Measurements from ENCODE around the gene ARSB. TPM values are rescaled to one million over a fixed set of nuclear protein-coding genes. Genes with fewer than 3 reads are reported as not detected.

Gene ARSB
- total and polyA plus RNA-seq, 4 donors: 19.8 to 21.8 (median 20.9) TPM

DNA sequence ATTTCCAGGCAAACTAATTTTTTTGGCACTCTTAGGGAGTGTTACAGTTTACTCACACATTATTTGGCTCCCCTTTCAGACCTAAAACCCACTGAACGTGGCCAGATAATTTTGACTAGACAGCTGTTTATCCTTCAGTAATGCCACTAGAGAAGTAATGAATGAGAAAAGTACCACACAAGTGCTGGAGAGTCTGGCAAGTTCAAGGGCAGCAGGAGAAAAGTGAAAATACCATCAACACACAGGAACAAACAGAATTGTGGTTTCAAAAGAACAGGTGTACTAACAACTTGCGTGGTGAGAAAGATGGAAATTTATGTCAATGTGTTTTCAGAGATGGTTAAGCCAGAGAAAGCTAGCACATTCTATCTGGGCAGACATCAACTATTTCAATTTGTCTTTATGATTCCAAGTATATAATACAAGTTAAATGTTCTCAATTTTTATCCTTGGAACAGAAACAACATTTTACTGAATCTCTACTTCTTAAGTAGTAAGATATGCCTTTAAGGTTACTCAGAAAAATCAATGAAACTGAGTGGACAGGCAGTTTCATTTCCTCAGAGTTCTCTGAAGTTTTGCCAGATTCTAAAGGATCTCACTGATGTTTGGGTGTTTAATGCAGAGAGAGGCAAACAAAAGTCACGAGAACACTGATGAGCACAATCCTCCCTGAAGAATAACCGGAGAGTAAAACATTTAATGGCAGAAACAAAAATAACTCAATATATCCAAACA lies 91.0 kb downstream of the ARSB start:
- peak in 1 of 6 donors; percentile 30 for DNase-seq (ENCODE audit: low read depth in 4 of 6, low spot score in 6 of 6)
- Histone ChIP-seq H3K27me3 (ENCODE audit: control insufficient read depth, insufficient read depth, low read length) (no peaks in the 10 kb centered on the region), H3K4me1 (ENCODE audit: control insufficient read depth, insufficient read depth, low read length) (peaks cover 3% of the 10 kb centered on the region), H3K36me3 (ENCODE audit: control insufficient read depth, insufficient read depth, low read length) (no peaks in the 10 kb centered on the region), H3K9me3 (ENCODE audit: control insufficient read depth, insufficient read depth, low read length) (no peaks in the 10 kb centered on the region), H3K4me3 (ENCODE audit: low read depth, low read length) (no peak overlapping the region), H3K27ac (ENCODE audit: low read depth, low read length) (no peak overlapping the region)
- no CpG with 5 or more reads among the region's 4 CpGs for WGBS (ENCODE audit: insufficient coverage)

DNA sequence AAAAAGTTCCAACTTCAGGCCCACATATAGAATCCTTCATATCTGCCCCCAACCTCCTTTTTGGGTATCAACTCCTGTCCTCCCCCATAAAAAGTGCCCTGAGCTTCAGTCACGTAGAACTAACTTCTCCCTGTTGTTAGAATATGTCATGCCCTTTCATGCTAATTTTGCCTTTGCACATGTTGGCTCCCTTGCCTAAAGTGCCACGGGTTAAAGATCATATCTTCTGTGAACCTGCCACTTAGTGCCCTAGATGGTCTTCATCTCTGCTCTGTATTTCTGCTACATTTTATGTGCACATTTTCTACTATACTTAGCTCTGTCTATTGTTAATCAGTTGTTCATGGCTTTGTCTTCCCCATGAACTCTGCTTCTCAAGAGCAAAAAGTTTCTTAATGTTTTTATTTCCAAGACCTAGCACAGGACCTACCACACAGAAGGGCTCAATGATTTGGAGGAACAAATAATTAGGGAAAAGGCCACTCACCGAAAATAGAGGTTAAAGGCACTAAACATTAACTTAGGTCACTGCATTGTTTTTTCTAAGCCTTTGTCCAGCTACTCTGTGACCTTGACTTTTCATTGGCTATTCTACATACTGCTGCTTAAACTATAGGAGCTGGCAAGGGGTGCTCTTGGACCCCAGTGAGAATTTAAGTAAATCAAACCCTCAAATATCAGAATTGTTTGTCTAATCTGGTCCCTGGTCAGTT lies 94.3 kb downstream of the ARSB start:
- no peak overlapping the region for H3K4me3 ChIP-seq (ENCODE audit: low read depth, low read length)
- DNase-seq (ENCODE audit: low read depth in 4 of 6, low spot score in 6 of 6): no peak
- peaks cover 3% of the 10 kb centered on the region for H3K4me1 ChIP-seq (ENCODE audit: control insufficient read depth, insufficient read depth, low read length)
- WGBS (ENCODE audit: insufficient coverage): 100% methylated on average over 2 of the region's 3 CpGs
- no peak overlapping the region for H3K27ac ChIP-seq (ENCODE audit: low read depth, low read length)
- H3K27me3 ChIP-seq (ENCODE audit: control insufficient read depth, insufficient read depth, low read length): no peaks in the 10 kb centered on the region
- no peaks in the 10 kb centered on the region for H3K36me3 ChIP-seq (ENCODE audit: control insufficient read depth, insufficient read depth, low read length)
- H3K9me3 ChIP-seq (ENCODE audit: control insufficient read depth, insufficient read depth, low read length): no peaks in the 10 kb centered on the region

- Histone ChIP-seq H3K4me3 (ENCODE audit: low read depth, low read length) (no peak overlapping the region), H3K4me1 (ENCODE audit: control insufficient read depth, insufficient read depth, low read length) (no peaks in the 10 kb centered on the region), H3K27ac (ENCODE audit: low read depth, low read length) (no peak overlapping the region), H3K27me3 (ENCODE audit: control insufficient read depth, insufficient read depth, low read length) (no peaks in the 10 kb centered on the region), H3K36me3 (ENCODE audit: control insufficient read depth, insufficient read depth, low read length) (peaks cover 2% of the 10 kb centered on the region), H3K9me3 (ENCODE audit: control insufficient read depth, insufficient read depth, low read length) (no peaks in the 10 kb centered on the region)
- no peak for DNase-seq (ENCODE audit: low read depth in 4 of 6, low spot score in 6 of 6)
- WGBS (ENCODE audit: insufficient coverage): 100% methylated on average over 1 of the region's 6 CpGs
Observed at GRCh38 chr5:78889369-78890140, 95.6 kb downstream of the ARSB start.

DNA sequence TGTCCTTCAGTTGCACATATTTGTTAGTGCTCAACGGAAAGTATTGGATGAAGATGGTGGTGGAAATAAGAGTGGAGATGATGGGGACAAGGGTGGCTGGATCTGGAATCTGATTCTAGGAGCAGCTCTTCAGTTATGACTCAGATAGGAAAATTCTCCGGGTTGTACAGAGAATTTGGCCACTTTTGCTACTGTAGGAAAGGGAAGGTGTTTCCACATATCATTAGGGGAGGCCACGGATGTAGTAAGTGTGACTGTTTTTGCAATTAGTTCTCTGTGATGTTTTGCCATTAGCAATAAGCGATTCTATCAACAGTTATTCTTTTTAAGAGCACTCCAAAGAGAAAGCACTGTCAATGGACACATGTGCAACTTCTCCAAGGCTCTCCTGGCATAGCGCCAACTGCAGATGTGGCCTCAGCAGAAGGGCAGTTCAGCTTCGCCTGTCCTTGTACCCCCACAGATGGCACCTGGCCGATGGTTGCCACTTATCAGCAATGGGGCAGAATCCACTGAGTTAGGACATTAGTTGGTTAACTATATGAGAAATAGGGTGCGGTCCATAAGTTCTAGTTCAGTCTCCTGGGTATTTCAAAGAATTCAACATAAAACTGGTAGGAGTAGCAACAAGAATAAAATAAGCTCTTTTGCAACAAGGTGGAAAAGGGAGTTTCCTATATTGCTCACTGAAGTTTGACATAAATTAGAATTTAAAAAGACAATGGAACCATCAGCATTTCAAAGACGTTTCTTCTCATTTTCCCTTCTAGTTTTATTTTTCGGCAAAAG lies 96.3 kb downstream of the ARSB start:
- 83% methylated on average over 5 of the region's 10 CpGs for WGBS (ENCODE audit: insufficient coverage)
- DNase-seq (ENCODE audit: low read depth in 4 of 6, low spot score in 6 of 6): no peak
- H3K9me3 ChIP-seq (ENCODE audit: control insufficient read depth, insufficient read depth, low read length): no peaks in the 10 kb centered on the region

DNA sequence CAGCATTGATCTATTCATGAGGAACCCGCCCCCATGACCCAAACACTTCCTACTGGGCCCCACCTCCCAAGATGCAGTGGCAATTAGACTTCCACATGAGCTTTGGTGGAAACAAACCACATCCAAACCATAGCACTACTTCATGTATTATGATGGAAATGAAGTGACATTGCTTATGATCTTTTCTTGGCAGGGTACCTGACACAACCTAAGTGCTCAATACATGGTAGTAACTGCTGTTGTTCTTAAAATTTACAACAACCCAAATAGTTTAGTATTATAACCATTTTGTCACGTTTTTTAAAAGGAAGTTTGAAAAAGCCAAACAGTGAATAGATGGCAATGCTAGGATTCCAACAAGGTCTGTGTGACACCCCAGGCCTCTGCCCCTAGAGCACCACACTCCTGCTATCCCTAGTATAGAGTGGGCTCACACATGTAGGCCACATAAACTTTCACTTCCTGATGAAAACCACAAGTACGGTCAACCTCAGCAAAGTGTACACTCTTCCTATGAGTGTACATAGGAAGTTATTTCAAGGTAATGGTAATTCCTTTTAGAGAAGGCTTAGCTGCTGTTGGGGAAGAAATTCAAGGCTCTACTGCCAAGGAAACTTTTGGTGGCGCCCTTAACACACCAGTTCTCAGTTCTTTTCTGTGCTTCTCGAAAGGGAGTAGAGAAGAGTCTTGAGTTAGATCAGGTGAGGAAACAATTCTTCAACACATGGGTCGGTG lies 97.6 kb downstream of the ARSB start:
- Histone ChIP-seq H3K4me3 (ENCODE audit: low read depth, low read length) (no peak overlapping the region), H3K27ac (ENCODE audit: low read depth, low read length) (no peak overlapping the region), H3K27me3 (ENCODE audit: control insufficient read depth, insufficient read depth, low read length) (no peaks in the 10 kb centered on the region), H3K4me1 (ENCODE audit: control insufficient read depth, insufficient read depth, low read length) (no peaks in the 10 kb centered on the region), H3K36me3 (ENCODE audit: control insufficient read depth, insufficient read depth, low read length) (peaks cover 2% of the 10 kb centered on the region), H3K9me3 (ENCODE audit: control insufficient read depth, insufficient read depth, low read length) (no peaks in the 10 kb centered on the region)
- 100% methylated on average over 3 of the region's 6 CpGs for WGBS (ENCODE audit: insufficient coverage)
- no peak for DNase-seq (ENCODE audit: low read depth in 4 of 6, low spot score in 6 of 6)

More for the DNA sequence above, 96.3 kb downstream of the ARSB start:
- H3K27ac ChIP-seq (ENCODE audit: low read depth, low read length): no peak overlapping the region
- H3K4me3 ChIP-seq (ENCODE audit: low read depth, low read length): no peak overlapping the region
- peaks cover 2% of the 10 kb centered on the region for H3K36me3 ChIP-seq (ENCODE audit: control insufficient read depth, insufficient read depth, low read length)
- no peaks in the 10 kb centered on the region for H3K27me3 ChIP-seq (ENCODE audit: control insufficient read depth, insufficient read depth, low read length)
- H3K4me1 ChIP-seq (ENCODE audit: control insufficient read depth, insufficient read depth, low read length): no peaks in the 10 kb centered on the region

- Histone ChIP-seq H3K4me3 (ENCODE audit: low read depth, low read length) (no peak overlapping the region), H3K4me1 (ENCODE audit: control insufficient read depth, insufficient read depth, low read length) (no peaks in the 10 kb centered on the region), H3K9me3 (ENCODE audit: control insufficient read depth, insufficient read depth, low read length) (no peaks in the 10 kb centered on the region), H3K27me3 (ENCODE audit: control insufficient read depth, insufficient read depth, low read length) (no peaks in the 10 kb centered on the region), H3K36me3 (ENCODE audit: control insufficient read depth, insufficient read depth, low read length) (peaks cover 2% of the 10 kb centered on the region), H3K27ac (ENCODE audit: low read depth, low read length) (no peak overlapping the region)
- WGBS (ENCODE audit: insufficient coverage): no CpG with 5 or more reads among the region's 2 CpGs
- DNase-seq (ENCODE audit: low read depth in 4 of 6, low spot score in 6 of 6): peak in 2 of 6 donors; percentile 49 to 59
Observed at GRCh38 chr5:78886341-78887230, 98.5 kb downstream of the ARSB start.

- DNase-seq (ENCODE audit: low read depth in 4 of 6, low spot score in 6 of 6): no peak
- Histone ChIP-seq H3K4me3 (ENCODE audit: low read depth, low read length) (no peak overlapping the region), H3K9me3 (ENCODE audit: control insufficient read depth, insufficient read depth, low read length) (no peaks in the 10 kb centered on the region), H3K27me3 (ENCODE audit: control insufficient read depth, insufficient read depth, low read length) (no peaks in the 10 kb centered on the region), H3K36me3 (ENCODE audit: control insufficient read depth, insufficient read depth, low read length) (peaks cover 2% of the 10 kb centered on the region), H3K4me1 (ENCODE audit: control insufficient read depth, insufficient read depth, low read length) (no peaks in the 10 kb centered on the region), H3K27ac (ENCODE audit: low read depth, low read length) (no peak overlapping the region)
- WGBS (ENCODE audit: insufficient coverage): 92% methylated on average over 2 of the region's 3 CpGs
Observed at GRCh38 chr5:78881884-78882283, 103.2 kb downstream of the ARSB start.

DNA sequence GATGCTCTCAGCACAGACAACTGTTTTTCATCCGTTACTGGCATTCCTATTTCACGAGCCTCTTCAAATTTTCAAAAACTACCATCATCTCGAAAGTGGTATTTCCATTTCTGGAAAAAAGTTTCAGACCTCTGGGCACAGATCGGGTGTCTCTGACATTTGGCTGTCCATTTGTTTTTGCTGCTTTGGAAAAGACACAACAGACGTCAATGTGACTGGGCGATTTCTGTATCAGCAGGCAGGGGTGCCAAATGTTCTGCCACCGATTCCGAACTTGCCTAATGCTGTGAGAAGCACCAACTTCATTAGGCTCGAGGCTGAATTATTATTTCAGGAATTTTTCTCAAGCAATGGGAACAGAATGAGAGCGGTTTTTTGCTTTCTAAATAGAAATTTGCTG lies 105.6 kb downstream of the ARSB start:
- 92% methylated on average over 9 of the region's 10 CpGs for WGBS (ENCODE audit: insufficient coverage)
- no peaks in the 10 kb centered on the region for H3K27me3 ChIP-seq (ENCODE audit: control insufficient read depth, insufficient read depth, low read length)
- H3K27ac ChIP-seq (ENCODE audit: low read depth, low read length): no peak overlapping the region
- H3K4me1 ChIP-seq (ENCODE audit: control insufficient read depth, insufficient read depth, low read length): no peaks in the 10 kb centered on the region
- DNase-seq (ENCODE audit: low read depth in 4 of 6, low spot score in 6 of 6): no peak
- H3K36me3 ChIP-seq (ENCODE audit: control insufficient read depth, insufficient read depth, low read length): no peaks in the 10 kb centered on the region
- no peaks in the 10 kb centered on the region for H3K9me3 ChIP-seq (ENCODE audit: control insufficient read depth, insufficient read depth, low read length)
- H3K4me3 ChIP-seq (ENCODE audit: low read depth, low read length): no peak overlapping the region
